AG09309 (cell line): Measurements from ENCODE around the gene NTRK1.

Experiments
- DNase-seq: peaks from one replicate; pipeline ENCODE4 v3.0.0-alpha.2; 2010; ENCODE audit warnings: low read depth
- H3K4me3 ChIP-seq: 2 replicates; pipeline ENCODE4 v1.5.1; 2011; ENCODE audit warnings: mild to moderate bottlenecking, low read depth, low read length, moderate library complexity; ENCODE audit not compliant: control insufficient read depth
- CTCF ChIP-seq: IDR thresholded peaks from 2 replicates; pipeline ENCODE4 v1.5.1; 2011; ENCODE audit warnings: mild to moderate bottlenecking, low read depth, low read length, inconsistent platforms; ENCODE audit not compliant: insufficient read depth, control insufficient read depth; ENCODE audit errors: missing control alignments

NTRK1 gene

GRCh38 chr1:156865865-156866248 lies 5.2 kb downstream of the NTRK1 start:
- no peak overlapping the region for H3K4me3 ChIP-seq
- no peak for DNase-seq
- no peak for TF ChIP-seq CTCF

GRCh38 chr1:156866249-156866909 lies 5.7 kb downstream of the NTRK1 start:
- no peak overlapping the region for H3K4me3 ChIP-seq
- no peak for TF ChIP-seq CTCF
- DNase-seq: no peak

- H3K4me3 ChIP-seq: no peak overlapping the region
- no peak for TF ChIP-seq CTCF
These were observed 7.7 kb downstream of the NTRK1 start for GRCh38 chr1:156868341-156868740.

DNA sequence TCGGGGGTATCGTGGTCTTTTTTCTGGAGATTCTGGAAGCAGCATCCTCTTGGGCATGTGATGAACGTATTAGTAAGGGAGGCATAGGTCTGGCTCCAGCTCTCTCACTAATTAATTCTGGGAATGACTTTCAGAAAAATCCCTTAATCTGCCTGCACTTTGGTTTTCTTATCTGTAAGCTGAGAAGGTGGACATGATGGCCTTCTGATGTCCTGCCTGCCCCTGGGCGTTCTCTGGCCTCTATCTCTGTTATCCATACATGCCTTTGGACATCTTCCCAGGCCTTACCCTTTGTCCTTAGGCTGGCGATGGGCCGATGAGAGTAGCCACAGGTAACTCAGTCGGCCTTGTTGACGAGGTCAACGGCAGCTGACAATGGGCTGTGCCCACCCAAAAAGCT lies 8.8 kb downstream of the NTRK1 start:
- no peak overlapping the region for H3K4me3 ChIP-seq
- DNase-seq: no peak
- TF ChIP-seq CTCF: no peak

More at GRCh38 chr1:156868341-156868740, 7.7 kb downstream of the NTRK1 start:
- DNase-seq: no peak

- no peak overlapping the region for H3K4me3 ChIP-seq
- no peak for DNase-seq
- TF ChIP-seq CTCF: no peak
These were observed 13.0 kb downstream of the NTRK1 start for GRCh38 chr1:156873659-156874058.

- no peak overlapping the region for H3K4me3 ChIP-seq
- no peak for DNase-seq
- no peak for TF ChIP-seq CTCF
These were observed 13.5 kb downstream of the NTRK1 start for GRCh38 chr1:156874142-156874541.
